Astrocyte (in vitro differentiated cells and primary cell): Measurements from ENCODE around the gene SCUBE3.

Experiments used
- CTCF ChIP-seq: IDR thresholded peaks from 2 replicates; pipeline ENCODE4 v1.5.1; 2011; ENCODE audit warnings: low read depth, mild to moderate bottlenecking, inconsistent platforms, low read length, moderate library complexity; ENCODE audit not compliant: insufficient read depth
- EZH2 ChIP-seq: IDR thresholded peaks from 2 replicates; pipeline ENCODE4 v1.6.1; 2012; ENCODE audit warnings: mild to moderate bottlenecking, low read length, inconsistent platforms; ENCODE audit not compliant: insufficient read depth

GRCh38 chr6:35223396-35223795 lies 9.6 kb downstream of the SCUBE3 start:
- TF ChIP-seq CTCF (no peak), EZH2 (no peak)
